NB4 (cell line): Measurements from ENCODE around the gene PHACTR1.

ENCODE experiments used
- CTCF ChIP-seq: IDR thresholded peaks from one replicate; pipeline ENCODE4 v1.5.1; 2012; ENCODE audit warnings: low read depth, low read length
- POLR2A ChIP-seq: IDR thresholded peaks from 2 replicates; pipeline ENCODE4 v1.6.1; 2011; ENCODE audit warnings: mild to moderate bottlenecking; ENCODE audit not compliant: insufficient read length; ENCODE audit errors: extremely low read depth
- TF ChIP-seq, protein P1 (sequence below): IDR thresholded peaks from 2 replicates; pipeline ENCODE4 v1.6.1; 2011; ENCODE audit warnings: low read depth, low read length

GRCh38 chr6:13074415-13075140 lies 358.0 kb downstream of the PHACTR1 start:
- TF ChIP-seq CTCF (no peak), POLR2A (no peak)
- TF ChIP-seq, protein P1, sequence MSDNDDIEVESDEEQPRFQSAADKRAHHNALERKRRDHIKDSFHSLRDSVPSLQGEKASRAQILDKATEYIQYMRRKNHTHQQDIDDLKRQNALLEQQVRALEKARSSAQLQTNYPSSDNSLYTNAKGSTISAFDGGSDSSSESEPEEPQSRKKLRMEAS = no peak
